Stimulated activated CD8-positive, alpha-beta memory T cell treated with anti-CD3 and anti-CD28 coated beads, Interleukin-12 subunit alpha, Interleukin-12 subunit beta, amount 100 ng/mL, for 24 hours (primary cell): ENCODE data around the gene ADGRV1.
"Not testable (repeated sequence)": the region's sequence is repeated elsewhere in the genome, so short reads cannot be mapped to it uniquely, and the experiment has no call there.

Experiments
- DNase-seq: peaks from one replicate; pipeline ENCODE4 v3.0.0-alpha.2; 2020; ENCODE audit errors: extremely low read depth

ADGRV1 gene

GRCh38 chr5:90549729-90550275 is 8.8 kb upstream of the ADGRV1 start:
- DNase-seq = no peak

DNA sequence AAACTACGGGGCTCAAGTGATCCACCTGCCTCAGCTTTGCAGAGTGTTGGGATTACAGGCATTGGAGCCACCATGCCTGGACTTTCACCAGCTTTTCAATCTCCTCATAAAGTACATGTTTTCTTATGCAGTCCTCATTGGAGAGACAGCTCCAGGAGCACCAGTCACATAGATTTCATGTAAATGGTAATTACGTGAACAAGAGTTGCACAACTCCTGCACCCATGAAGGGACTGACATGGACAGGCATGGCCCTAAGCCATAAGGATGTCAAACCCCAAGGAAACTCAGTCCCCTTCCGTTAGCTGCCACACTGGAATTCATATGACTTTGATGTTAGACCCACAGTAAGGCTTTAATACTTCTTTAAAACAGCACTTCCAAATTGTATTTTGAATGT is 7.6 kb upstream of the ADGRV1 start:
- DNase-seq = no peak

- no peak for DNase-seq
Measured at GRCh38 chr5:90551376-90551775, 7.2 kb upstream of the ADGRV1 start.

GRCh38 chr5:90553711-90554110 is 4.9 kb upstream of the ADGRV1 start:
- no peak for DNase-seq

DNA sequence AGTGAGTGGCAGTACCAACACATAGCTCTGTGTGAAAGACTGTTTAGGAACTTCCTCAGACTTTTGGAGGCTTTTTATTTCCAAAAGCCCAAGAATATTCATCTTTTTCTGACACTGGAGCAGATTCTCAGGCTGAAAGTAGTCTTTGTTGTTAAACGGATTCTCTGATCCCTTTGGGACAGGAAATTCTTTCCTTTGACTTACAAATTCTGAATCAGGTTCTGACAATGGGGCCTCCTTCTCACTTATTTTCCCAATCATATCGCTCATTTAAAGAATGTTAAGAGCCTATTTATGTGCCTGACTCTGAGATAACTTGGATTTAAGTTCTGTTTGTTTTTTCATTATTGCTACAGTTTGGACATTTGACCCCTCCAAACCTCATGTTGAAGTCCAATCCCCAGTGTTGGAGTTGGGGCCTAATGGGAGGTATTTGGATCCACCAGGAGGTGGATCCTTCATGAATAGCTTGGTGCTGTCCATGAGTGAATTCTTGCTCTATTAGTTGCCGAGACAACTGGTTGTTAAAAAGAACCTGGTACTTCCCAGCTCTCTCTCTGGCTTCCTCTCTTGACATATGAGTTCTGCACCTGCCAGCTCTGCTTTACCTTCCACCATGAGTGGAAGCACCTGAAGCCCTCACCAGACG is 4.1 kb upstream of the ADGRV1 start:
- no peak for DNase-seq

DNA sequence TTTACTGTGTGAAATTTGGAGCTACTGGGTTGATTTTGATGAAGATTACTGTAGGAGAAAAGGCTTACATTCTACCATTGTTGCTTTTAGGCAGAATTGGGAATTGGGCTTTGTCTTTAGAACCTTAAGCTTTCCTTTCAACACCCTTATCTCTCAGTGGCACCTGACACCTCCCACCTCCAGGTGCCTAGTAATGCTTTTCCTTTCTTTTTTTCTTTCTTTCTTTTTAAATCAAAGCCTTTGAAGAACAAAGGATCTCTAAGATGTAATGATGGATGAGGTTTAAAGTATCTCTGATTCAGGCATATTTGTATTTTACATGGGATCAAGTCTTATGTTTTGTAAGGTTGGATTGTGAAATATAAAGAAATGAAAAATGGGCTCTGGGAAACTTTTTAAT is 2.9 kb upstream of the ADGRV1 start:
- no peak for DNase-seq

- no peak for DNase-seq
Measured at GRCh38 chr5:90557391-90557790, 1.2 kb upstream of the ADGRV1 start.

GRCh38 chr5:90557871-90558270 is 726 bp upstream of the ADGRV1 start:
- no peak for DNase-seq

- DNase-seq = no peak
Measured at GRCh38 chr5:90560771-90561170, 2.2 kb downstream of the ADGRV1 start.

GRCh38 chr5:90561766-90562165 is 3.2 kb downstream of the ADGRV1 start:
- DNase-seq = no peak

- DNase-seq = no peak
Measured at GRCh38 chr5:90562341-90562740, 3.7 kb downstream of the ADGRV1 start.

DNA sequence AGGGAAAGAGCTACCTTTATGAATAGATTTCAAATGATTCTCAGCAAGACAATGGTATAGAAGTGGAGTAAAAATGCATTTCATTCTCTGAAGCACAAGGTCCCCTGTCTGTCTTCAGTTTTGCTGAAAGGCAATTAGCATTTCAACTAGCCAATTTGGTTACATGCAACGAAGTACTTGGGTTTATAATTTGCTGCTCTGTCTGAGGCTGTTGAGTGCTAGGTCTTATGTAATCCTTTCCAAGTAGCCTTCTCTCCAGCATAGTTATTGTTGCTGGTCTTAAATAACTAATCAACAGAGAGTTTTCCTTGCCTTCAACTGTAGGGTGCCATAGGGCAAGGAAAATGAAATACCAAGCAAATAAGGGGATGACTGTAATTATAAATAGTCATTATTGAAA is 4.5 kb downstream of the ADGRV1 start:
- no peak for DNase-seq

DNA sequence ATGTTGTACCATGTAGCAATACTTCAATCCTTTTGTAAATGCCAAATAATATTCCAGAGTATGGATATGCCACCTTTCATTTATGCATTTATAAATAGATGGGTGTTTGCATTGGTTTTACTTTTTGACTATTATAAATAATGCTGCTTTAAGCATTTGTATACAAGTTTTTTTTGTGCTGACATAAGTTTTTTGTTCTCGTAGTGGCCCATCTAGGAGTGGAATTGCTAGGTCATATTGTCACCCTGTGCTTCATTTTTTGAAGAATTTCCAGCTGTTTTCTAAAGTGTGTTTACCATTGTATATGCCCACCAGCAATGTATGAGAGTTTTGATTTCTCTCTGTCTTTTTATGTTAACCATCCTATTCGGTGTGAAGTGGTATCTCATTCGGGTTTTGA is 6.9 kb downstream of the ADGRV1 start:
- no peak for DNase-seq

DNA sequence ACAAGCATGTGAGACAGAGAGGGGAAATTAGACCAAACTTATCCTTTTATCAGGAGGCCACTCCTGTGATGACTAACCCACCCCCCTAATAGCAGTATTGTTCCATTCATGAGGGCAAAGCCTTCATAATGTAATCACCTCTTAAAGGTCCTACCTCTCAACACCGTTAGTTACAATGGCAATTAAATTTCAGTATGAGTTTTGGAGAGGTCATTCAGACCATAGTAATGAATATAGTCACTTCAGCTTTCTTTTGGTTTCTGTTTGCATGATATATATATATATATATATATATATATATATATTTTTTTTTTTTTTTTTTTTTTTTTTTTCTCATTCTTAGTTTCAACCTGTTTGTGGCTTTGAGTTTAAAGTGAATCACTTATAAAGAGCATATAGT is 10.5 kb downstream of the ADGRV1 start:
- no peak for DNase-seq

DNA sequence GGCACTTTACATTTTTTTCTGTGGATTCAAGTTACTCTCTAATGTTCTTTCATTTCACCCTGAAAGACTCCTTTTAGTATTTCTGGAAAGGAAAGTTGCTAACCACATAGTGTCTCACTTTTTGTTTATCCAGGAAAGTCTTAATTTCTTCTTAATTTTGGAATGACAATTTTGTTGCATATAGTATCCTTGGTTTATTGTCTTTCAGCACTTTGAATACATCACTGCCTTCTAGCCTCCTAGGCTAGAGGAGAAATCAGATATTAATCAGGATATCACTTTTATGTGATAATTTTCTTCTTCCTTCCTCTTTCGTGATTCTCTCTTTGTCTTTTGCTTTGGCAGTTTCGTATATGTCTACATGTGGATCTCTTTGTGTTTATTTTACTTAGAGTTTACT is 11.4 kb downstream of the ADGRV1 start:
- no peak for DNase-seq

GRCh38 chr5:90571147-90571773 is 12.7 kb downstream of the ADGRV1 start:
- DNase-seq = no peak

- no peak for DNase-seq
Measured at GRCh38 chr5:90575712-90576111, 17.1 kb downstream of the ADGRV1 start.

DNA sequence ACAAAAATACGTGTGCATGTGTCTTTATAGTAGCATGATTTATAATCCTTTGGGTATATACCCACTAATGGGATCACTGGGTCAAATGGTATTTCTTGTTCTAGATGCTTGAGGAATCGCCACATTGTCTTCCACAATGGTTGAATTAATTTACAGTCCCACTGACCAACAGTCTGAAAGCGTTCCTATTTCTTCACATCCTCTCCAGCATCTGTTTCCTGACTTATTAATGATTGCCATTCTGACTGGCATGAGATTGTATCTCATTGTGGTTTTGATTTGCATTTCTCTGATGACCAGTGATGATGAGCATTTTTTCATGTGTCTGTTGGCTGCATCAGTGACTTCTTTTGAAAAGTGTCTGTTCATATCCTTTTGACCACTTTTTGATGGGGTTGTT is 18.0 kb downstream of the ADGRV1 start:
- DNase-seq = not testable (repeated sequence)

DNA sequence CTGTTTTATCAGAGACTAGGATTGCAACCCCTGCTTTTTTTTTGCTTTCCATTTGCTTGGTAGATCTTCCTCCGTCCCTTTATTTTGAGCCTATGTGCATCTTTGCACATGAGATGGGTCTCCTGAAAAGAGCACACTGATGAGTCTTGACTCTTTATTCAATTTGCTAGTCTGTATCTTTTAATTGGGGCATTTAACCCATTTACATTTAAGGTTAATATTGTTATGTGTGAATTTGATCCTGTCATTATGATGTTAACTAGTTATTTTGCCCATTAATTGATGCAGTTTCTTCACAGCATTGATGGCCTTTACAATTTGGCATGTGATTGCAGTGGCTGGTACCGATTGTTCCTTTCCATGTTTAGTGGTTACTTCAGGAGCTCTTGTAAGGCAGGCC is 21.3 kb downstream of the ADGRV1 start:
- DNase-seq = not testable (repeated sequence)

DNA sequence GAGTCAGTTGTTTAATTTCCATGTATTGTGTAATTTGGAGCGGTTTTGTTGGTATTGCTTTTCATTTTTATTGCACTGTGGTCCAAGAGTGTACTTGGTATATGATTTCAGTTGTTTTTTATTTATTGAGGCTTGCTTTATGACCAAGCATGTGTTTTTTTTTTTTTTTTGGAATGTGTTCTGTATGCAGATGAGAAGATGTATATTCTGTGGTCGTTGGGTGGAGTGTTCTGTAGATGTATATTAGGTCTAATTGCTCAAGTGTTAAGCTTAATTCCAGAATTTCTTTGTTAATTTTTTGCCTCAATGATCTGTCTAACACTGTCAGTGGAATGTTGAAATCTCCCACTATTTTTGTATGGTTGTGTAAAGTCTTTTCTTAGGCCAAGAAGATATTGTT is 23.4 kb downstream of the ADGRV1 start:
- no peak for DNase-seq

- no peak for DNase-seq
Measured at GRCh38 chr5:90585337-90585986, 26.9 kb downstream of the ADGRV1 start.

DNA sequence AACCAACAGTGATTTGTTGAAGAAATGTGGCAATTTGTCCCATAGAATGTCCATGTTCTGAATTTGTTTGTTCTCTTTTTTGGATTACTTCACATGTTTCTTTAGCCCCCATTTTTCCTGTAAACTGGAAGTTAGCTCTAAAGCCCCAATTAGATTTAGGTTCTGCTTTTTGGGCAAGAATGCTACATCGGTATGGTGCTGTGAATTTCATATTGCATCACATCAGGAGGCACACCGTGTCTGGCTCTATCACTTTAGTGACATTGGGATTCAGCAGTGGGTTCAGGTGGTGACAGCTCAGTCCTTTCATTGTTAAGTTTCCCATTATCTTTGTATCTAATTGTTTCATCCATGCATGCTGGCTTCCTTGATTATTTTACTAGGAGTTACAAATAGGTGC is 27.9 kb downstream of the ADGRV1 start:
- no peak for DNase-seq

DNA sequence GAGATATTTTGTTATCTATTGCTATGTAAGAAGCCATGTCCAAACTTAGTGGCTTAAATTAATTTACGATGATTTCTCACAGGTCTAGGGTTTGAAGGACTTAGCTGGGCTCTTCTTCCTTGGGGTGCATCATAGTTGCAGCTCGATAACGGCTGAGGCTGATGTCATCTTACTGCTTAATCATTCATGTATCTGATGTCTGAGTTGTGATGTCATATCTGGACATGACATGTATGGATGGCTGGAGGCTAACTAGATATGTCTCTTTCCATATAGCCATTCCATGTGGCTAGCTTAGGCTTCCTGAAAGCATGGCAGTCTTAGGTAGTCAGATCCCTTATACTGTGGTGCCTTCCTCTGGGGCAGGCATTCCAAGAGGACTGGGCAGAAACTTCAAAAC is 31.6 kb downstream of the ADGRV1 start:
- DNase-seq = no peak
